GM19395 (cell line): ENCODE data around the gene TMEM208.

Experiments used
- ATAC-seq: cut with Tn5 transposase; IDR thresholded peaks from one replicate; pipeline ENCODE4 v1.9.1; 2021; ENCODE audit warnings: mild to moderate bottlenecking, moderate library complexity; ENCODE audit not compliant: unreplicated experiment

The TMEM208 gene

DNA sequence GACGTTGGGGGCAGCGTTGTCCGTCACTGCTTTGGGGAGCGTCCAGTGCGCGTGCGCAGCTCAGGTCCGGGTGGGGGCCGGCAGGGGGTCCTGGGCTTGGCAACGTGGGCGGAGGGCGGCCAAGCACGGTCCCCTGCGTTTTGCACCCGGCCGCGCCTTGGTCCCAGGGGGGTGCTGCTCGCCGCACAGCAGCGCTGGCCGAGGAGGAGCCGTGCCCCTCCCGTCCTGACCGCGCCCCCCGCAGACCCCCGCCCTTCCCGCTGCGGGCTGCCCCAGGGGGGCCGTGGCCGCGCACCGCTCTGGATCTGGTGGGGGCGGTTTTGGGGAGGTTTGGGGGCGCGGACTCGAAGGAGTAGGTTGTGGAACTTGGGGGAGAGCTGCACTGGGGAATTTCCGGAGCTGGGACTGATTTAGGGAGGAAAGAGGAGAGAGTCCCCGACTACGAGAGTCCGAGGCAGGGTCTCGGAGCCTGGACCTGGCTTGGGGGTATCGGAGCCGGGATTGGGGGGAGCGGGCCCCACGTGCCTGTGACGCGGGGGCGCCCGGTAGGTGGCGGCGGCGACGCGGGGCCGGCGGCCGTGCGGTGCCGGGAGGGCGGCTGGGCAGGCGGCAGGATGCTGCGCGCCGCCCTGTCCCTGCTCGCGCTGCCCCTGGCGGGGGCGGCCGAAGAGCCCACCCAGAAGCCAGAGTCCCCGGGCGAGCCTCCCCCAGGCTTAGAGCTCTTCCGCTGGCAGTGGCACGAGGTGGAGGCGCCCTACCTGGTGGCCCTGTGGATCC, 21.7 kb downstream of the TMEM208 start, which contains the start of gene SLC9A5:
TSS of gene SLC9A5 (plus strand) at position 579 of the 777 bp plus-strand sequence. CDS start at position 615, 36 bp downstream.
- ATAC-seq = no peak

DNA sequence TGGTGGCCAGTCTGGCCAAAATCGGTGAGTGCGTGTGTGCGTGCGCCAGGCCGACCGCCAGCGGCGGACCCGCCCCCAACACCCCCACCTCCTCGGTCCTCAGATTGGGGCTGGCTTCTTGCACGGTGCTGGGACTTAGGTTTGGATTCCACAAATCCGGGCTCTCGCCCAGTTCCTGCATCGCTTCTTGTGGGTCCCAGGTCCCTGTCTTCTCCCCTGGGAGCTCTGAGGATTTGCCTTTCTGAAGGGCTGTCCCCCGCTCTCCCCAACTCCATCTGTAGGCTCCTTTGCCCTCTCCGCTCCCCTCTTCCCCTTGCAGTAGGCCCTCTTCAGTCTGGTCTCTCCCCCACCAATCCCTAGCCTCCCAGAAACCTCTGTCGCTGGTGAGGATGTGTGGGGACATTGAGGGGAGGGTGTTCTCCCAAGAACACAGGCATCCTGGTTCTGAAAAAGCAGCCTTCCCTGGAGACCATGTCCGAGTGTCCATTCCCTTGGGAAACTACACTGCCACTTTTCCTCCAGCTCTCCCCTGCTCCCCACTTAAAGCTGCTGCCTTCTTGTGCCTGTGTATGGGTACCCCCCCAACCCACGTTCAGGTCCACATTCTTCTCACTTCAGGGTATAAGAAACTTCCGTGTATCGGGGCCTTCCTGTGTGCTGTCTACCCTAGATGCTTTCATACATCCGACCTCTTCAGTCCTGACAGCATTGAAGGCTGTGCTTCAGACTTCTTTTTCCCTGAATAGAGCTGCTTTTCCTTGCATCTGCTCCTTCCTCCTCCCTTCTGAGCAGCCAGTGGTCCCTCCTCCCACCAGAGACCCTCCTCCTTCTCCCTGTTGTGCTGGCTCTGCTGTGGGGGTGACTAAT, 22.5 kb downstream of the TMEM208 start:
- ATAC-seq = no peak

DNA sequence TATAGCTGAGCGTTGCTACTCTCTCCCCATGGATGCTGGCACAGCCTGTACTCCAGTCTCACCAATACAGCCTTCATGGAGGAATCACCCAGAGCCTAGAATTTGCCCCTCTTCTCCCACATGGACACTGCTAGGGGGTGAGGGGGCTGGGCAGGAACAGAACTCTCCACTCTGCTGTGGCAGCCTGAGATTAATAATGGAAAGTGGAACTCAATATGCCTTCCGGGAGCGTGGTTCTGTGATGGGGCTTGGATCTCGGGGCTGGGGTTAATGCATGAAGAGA, 23.1 kb downstream of the TMEM208 start:
- no peak for ATAC-seq

DNA sequence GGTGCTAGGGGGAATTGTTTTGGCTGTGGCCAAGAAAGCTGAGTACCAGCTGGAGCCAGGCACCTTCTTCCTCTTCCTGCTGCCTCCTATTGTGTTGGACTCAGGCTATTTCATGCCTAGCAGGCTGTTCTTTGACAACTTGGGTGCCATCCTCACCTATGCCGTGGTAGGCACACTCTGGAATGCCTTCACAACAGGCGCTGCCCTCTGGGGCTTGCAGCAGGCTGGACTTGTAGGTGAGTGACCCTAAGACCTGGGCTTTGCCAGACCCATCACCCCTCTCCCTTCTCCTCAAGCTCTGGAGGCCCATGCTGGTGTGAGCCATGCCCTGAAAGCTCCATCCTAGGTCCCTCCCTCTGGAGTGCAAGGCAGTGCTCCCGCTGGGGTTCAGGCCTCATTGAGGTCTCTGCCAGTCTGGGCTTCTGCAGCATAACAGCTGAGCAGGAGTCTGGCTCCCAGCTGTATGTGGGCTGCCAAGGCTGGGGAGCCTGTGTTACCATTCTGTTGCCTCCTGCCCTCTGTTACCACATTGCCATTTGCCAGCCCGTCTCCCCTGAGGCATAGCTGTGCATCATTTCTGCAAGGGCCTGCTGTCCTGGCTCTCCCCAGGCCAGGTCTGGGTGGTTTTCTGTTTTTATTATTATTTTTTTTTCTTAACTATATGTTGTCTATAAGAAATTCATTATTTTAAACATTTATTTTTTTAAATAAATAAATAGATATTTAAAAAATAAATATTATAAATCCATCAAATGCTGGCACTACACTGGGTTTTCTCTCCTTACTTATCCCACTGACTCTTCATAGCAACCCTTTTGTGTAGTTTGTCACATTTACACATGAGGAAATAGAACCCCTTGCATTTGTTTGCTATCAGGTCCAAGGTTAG, 25.9 kb downstream of the TMEM208 start:
- ATAC-seq = no peak

DNA sequence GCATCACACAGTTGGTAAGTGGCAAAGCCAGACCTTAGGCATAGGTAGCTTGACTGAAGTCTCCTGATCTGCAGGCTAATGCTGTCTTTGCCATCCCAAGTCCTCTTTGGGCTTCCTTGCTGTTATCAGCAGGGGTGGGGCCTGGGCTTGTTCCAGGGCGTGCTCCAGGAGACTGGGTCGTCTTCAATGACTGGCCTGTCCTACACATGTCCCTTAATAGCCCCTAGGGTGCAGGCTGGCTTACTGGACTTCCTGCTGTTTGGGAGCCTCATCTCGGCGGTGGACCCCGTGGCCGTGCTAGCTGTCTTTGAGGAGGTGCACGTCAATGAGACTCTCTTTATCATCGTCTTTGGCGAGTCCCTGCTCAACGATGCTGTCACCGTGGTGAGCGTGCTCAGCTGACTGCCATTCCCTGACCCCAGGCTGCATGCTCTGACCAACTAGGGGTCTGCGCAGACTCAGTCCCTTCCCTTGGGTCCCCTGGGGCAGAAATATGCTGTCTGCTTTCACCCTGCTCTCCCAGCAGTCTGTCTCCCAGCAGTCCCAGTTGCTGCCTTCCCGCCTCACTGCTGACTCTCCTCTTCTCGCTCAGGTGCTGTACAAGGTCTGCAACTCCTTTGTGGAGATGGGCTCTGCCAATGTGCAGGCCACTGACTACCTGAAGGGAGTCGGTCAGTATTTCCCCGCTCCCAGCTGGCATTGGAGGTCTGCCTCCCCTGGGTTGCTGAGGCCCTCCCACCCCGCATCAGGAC, 28.0 kb downstream of the TMEM208 start:
- no peak for ATAC-seq

DNA sequence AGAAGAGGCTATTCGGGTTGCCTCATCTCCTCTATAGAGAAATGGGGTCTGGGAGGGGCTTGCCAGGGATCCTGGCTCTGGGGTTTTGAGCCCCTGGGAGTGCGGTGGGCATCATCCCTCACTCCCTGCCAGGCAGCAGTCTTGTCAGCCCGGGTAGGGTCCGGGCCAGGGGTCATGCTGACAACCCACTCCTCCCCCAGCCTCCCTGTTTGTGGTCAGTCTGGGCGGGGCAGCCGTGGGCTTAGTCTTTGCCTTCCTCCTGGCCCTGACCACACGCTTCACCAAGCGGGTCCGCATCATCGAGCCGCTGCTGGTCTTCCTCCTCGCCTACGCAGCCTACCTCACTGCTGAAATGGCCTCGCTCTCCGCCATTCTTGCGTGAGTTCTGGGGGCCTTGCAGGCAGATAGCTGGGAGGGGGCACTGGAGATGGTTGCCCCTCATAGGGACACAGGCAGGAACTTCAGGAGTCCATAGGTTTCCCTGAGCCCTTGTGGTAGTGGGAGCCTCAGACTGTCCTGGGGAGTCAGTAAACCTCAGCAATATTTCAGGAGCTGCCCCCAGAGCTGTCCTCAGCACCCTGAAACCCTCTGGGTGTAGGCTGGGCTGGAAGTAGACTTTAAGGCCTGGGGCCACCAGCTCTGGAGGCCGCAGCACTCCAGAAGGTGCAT, 28.8 kb downstream of the TMEM208 start:
- ATAC-seq = no peak

DNA sequence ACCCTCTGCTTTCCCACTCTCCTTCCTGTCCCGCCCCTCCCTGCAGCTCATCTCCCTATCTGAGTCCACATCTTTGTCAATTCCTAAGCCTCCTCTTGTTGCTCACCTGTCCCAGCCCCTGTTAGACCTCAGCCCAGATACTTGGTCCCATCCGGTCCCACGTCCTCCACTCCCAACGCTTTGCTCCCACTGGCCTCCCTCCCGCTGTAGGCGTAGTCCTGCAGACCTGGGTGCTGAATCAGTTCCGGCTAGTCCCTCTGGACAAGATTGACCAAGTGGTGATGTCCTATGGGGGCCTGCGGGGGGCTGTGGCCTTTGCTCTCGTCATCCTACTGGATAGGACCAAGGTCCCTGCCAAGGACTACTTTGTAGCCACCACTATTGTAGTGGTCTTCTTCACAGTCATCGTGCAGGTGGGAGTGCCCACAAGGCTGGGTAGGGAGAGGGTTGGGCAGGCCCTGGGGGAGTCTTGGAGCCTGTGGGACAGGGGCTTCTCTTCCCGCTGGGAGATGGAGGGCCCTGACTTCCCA, 29.8 kb downstream of the TMEM208 start:
- no peak for ATAC-seq

DNA sequence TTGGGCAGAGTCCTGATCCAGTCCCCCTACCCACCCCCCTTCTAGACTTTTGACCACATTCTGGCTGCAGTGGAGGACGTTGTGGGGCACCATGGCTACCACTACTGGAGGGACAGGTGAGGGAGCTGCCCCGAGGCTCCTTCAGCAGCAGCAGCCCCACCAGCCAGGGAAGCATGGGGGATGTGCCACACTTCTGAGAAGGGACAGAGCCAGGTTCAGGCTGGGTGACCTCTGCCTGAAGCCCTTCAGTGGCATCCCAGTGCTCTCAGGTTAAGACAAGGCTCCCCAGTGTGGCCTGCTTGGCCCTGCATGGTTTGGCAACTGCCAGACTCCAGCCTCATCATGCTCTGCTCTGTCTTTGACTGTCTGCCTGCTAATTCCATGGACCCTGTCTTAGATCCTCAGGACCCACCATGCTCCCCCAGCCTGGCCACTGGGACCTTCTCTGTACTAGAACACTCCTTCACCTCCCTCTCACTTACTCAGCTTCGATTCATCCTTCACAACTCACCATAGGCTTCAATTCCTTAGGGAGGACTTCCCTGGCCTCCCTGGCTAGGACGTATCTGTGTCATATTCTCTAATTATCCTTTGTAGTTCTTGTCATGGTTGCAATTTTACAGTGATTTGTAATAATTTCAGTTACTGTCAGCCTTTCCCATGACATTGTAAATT, 30.7 kb downstream of the TMEM208 start:
- no peak for ATAC-seq

DNA sequence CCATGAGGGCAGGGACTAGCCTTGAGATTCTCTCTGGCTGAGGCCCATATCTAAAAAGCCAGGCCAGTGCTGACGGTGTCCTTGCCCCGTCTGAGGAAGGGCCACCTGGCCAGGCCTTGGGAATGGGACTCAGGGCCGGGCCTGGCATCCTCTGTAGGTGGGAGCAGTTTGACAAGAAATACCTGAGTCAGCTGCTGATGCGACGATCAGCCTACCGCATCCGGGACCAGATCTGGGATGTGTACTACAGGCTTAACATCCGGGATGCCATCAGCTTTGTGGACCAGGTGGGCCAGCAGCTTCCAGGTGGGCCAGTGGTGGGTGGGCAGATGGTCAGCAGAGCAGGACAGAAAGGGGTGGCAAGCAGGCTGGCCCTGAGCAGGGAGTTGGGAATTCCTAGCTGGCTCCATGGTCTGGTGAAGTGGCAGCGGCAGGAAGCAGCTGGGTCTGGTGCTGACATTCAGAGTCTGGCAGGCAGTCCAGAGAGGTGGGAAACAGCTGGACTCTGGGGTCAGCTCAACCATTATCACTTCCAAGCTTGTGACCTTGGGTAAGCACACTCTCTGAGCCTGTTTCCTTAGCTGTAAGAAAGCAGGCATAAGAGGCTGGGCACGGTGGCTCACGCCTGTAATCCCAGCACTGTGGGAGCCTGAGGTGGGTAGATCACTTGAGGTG, 31.4 kb downstream of the TMEM208 start:
- no peak for ATAC-seq

DNA sequence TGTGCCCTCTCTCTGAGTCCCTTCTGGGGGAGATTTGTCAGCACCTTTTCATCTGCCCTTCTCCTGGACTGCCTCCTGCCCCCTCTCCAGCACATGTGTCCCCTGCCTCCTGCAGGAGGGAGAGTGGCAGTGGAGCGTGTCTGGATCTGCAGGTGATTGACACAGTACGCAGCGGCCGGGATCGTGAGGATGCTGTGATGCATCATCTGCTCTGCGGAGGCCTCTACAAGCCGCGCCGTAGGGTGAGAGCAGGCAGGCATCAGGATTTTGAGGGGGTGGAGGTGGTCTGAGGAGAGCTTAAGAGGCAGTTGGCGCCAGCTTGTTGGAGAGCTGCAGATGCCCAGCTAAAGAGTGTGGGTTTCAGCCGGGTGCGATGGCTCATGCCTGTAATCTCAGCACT, 32.8 kb downstream of the TMEM208 start:
- ATAC-seq = no peak

DNA sequence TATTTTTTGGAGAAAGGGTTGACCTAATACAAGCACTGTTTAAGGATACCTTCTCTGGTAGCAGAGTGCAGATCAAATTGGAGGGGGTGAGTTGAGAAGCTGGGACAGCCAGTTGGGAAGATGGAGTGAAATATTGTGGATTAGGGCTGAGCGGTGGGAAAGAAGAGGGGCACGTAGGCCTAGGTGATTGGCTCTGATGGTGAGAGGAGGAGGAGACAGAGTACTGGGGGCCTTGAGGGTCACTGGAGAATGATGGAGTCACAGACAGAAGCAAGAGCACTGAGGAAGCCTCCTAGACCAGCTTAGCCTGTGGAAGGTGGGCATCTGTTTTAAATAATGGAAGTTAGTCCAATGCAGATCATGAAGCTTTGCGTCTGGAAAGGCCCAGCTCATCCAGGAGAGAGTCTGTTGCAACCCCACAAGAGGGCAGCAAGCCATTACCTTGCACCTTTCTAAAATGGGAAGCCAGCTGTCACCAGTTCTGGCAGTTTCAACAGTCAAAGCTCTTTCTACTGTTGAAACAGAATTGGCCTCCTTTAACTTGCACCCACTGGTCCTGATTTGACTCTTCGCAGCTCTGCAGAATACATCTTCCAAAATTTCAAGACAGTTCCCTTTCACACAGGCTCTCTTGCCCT, 33.6 kb downstream of the TMEM208 start:
- ATAC-seq = no peak

DNA sequence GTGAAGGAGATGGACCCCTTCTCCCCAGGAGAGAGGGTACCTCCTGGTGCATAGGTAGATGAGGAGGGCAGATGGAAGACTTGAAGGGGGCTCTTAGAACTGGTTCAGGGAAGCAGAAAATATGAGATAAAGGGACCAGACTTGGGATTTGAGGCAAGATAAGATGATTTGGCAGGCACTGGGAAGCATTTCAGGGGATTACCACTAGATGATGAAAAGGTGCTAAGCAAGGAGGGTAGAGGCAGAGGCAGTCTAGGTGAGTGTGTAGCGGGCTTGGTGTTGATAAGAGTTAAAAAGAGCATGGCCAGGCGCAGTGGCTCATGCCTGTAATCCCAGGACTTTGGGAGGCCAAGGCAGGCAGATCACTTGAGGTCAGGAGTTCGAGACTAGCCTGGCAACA, 36.3 kb downstream of the TMEM208 start:
- no peak for ATAC-seq

DNA sequence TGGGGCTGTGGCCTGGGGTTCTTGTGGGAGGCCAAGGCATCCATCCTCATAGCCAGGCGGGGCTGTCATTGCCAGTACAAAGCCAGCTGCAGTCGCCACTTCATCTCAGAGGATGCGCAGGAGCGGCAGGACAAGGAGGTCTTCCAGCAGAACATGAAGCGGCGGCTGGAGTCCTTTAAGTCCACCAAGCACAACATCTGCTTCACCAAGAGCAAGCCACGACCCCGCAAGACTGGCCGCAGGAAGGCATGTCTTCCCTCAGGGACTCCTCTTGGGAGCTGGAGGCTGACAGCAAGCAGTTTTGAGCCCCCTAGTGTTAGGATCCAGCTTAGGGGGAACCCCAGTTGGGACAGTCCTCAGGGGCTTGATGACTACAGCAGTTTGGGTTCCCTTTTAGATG, 37.3 kb downstream of the TMEM208 start:
- no peak for ATAC-seq

DNA sequence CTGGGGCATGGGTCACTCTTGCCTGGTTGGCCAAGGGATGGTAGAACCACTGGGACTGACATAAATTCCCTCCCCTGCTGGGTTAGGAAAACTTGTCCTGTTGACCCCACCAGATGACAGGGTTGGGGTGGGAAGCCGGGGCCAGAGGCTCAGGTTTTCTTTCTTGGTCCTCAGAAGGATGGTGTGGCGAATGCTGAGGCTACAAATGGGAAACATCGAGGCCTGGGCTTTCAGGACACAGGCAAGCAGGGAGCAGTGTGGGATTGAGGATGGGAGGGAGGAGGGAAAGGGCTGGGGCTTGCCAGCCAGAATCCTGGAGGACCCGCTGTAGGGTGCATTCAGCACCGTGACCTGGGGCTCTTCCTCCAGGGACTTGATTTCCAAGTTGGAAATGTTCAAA, 37.9 kb downstream of the TMEM208 start:
- no peak for ATAC-seq

DNA sequence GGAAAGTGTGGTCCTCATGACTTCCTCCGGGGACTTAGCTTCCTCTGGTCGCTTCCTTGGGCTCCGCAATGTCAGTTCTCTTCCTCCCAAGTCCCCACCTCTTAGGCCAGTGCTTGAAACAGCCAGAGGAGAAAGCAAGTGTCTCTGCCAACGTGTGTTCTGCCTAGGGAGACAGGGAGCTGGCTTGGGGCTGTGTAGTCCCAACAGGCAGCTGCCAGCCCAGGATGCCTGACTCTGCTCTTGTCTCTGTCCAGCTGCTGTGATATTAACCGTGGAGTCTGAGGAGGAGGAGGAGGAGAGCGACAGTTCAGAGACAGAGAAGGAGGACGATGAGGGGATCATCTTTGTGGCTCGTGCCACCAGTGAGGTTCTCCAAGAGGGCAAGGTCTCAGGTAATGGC, 38.9 kb downstream of the TMEM208 start:
- ATAC-seq = no peak

DNA sequence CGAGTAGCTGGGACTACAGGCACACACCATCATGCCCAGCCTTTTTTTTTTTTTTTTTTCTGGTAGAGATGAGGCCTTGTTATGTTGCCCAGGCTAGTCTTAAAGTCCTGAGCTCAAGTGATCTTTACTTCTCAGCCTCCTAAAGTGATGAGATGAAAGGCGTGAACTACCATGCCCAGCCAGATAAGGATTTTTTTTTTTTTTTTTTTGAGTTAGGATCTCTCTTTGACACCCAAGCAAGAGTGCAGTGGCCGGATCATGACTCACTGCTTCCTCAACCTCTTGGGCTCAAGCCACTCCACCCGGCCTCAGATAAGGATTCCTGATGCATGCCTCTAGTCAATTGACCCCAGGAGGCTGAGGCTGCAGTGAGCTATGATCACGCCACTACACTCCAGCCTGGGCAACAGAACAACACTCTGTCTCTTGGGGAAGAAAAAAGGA, 41.2 kb downstream of the TMEM208 start:
- no peak for ATAC-seq

DNA sequence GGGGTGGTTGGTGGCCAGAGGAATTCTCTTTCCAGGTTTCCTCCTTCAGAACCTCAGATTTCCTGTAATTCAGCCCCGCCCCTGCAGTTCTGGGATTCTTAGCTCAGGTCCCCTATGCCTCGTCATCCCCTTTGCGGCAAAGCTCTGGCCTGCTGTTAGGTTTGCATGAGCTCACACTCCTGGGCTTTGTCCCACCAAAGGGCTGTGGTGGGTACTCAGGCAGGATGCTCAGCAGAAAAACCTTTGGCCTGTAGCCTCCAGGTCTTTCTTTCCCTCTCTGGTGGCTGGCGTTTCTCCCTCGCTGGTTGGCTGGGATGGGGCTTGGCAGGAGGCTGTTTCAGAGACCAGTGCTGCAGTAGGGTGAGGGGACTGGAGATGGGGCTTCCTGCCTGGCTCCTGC, 42.8 kb downstream of the TMEM208 start:
- no peak for ATAC-seq

DNA sequence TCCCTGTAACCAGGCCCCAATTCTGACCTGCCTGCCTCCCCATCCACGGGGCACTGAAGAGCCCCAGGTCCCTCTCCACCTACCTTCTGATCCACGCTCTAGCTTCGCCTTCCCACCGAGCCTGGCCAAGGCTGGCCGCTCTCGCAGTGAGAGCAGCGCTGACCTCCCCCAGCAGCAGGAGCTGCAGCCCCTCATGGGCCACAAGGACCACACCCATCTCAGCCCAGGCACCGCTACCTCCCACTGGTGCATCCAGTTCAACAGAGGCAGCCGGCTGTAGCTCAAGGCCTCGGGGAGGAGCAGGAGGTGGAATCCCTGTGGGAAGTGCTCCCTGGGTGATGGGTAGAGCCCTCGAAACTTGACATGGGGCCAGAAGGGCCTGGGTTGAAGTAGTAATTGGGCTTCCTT, 44.0 kb downstream of the TMEM208 start:
- ATAC-seq = no peak
